MM.1S (cell line): ENCODE measurements around the gene KLF15.

Experiments
- DNase-seq: peaks from one replicate; pipeline ENCODE4 v3.0.0-alpha.2; 2015
- H2AFZ ChIP-seq: fragments of 300-600 bp; sonication (generic); 2 replicates; pipeline ENCODE4 v1.6.0; 2016; ENCODE audit warnings: antibody characterized with exemption, low read length
- H3F3A ChIP-seq: fragments of 300-600 bp; sonication (generic); 2 replicates; pipeline ENCODE4 v1.6.1; 2016; ENCODE audit warnings: mild to moderate bottlenecking, antibody characterized with exemption, low read length, moderate library complexity, mixed read lengths; ENCODE audit not compliant: insufficient read depth
- H3K27ac ChIP-seq: fragments of 300-600 bp; sonication (generic); 2 replicates; pipeline ENCODE4 v1.5.1; 2016; ENCODE audit warnings: mild to moderate bottlenecking, low read length
- H3K27me3 ChIP-seq: fragments of 300-600 bp; sonication (generic); replicated peaks from 2 replicates; pipeline ENCODE4 v1.6.0; 2016; ENCODE audit warnings: low read length; ENCODE audit not compliant: insufficient read depth
- H3K36me3 ChIP-seq: fragments of 300-600 bp; sonication (generic); replicated peaks from 2 replicates; pipeline ENCODE4 v1.6.1; 2016; ENCODE audit warnings: mild to moderate bottlenecking, low read length, mixed read lengths; ENCODE audit not compliant: insufficient read depth
- H3K4me1 ChIP-seq: fragments of 300-600 bp; sonication (generic); 2 replicates; pipeline ENCODE4 v1.6.1; 2016; ENCODE audit warnings: low read length, mixed read lengths
- H3K4me2 ChIP-seq: fragments of 300-600 bp; sonication (generic); 2 replicates; pipeline ENCODE4 v1.6.0; 2016; ENCODE audit warnings: low read depth, low read length
- H3K4me3 ChIP-seq: fragments of 300-600 bp; sonication (generic); 2 replicates; pipeline ENCODE4 v1.5.1; 2016; ENCODE audit warnings: low read length, mixed read lengths
- H3K79me2 ChIP-seq: fragments of 300-600 bp; sonication (generic); 2 replicates; pipeline ENCODE4 v1.6.1; 2016; ENCODE audit warnings: mixed run types, low read length, mixed read lengths
- H3K9ac ChIP-seq: fragments of 300-600 bp; sonication (generic); 2 replicates; pipeline ENCODE4 v1.6.1; 2016; ENCODE audit warnings: low read length, mixed read lengths
- H3K9me2 ChIP-seq: fragments of 300-600 bp; sonication (generic); replicated peaks from 2 replicates; pipeline ENCODE4 v1.6.1; 2016; ENCODE audit warnings: mild to moderate bottlenecking, low read length, mixed read lengths; ENCODE audit not compliant: insufficient read depth
- H3K9me3 ChIP-seq: fragments of 300-600 bp; sonication (generic); replicated peaks from 2 replicates; pipeline ENCODE4 v1.6.1; 2016; ENCODE audit warnings: mild to moderate bottlenecking, low read length, mixed read lengths; ENCODE audit not compliant: insufficient read depth
- H4K20me1 ChIP-seq: fragments of 300-600 bp; sonication (generic); 2 replicates; pipeline ENCODE4 v1.6.1; 2016; ENCODE audit warnings: mild to moderate bottlenecking, low read length, moderate library complexity, mixed read lengths; ENCODE audit not compliant: insufficient read depth
- EZH2 ChIP-seq: fragments of 300-600 bp; sonication (generic); optimal IDR thresholded peaks from 2 replicates; pipeline ENCODE3; 2017; ENCODE audit warnings: low read depth, mild to moderate bottlenecking, antibody characterized with exemption, low read length, mixed read lengths
- EZH2phosphoT487 ChIP-seq: fragments of 300-600 bp; sonication (generic); IDR thresholded peaks from 2 replicates; pipeline ENCODE4 v1.6.1; 2018; ENCODE audit warnings: antibody characterized with exemption, low read length
- TF ChIP-seq, protein P1 (sequence below): fragments of 300-600 bp; sonication (generic); IDR thresholded peaks from 2 replicates; pipeline ENCODE4 v1.5.1; 2016; ENCODE audit warnings: antibody characterized with exemption, low read length, mixed read lengths

The KLF15 gene

DNA sequence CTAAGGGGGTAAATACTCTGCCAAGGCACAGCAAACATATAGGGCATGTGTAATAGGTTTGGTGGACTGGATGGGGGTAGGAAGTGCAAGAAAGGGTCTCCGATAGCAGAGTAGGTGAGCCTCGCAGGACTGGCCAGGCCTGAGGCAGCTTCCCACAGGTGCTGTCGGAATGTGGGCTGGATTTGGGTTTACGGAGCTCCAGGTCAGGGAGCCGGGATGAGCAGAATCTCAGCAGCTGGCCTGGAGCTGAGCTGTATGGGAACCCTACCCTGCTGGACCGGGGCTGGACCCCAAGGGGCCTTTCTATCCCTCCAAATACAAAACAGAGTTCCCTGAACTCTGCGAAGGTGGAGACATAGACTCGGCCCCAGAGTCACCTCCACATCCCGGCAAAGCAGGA is 15.0 kb downstream of the KLF15 start:
- TF ChIP-seq EZH2 (no peak), EZH2phosphoT487 (no peak)
- TF ChIP-seq, protein P1, sequence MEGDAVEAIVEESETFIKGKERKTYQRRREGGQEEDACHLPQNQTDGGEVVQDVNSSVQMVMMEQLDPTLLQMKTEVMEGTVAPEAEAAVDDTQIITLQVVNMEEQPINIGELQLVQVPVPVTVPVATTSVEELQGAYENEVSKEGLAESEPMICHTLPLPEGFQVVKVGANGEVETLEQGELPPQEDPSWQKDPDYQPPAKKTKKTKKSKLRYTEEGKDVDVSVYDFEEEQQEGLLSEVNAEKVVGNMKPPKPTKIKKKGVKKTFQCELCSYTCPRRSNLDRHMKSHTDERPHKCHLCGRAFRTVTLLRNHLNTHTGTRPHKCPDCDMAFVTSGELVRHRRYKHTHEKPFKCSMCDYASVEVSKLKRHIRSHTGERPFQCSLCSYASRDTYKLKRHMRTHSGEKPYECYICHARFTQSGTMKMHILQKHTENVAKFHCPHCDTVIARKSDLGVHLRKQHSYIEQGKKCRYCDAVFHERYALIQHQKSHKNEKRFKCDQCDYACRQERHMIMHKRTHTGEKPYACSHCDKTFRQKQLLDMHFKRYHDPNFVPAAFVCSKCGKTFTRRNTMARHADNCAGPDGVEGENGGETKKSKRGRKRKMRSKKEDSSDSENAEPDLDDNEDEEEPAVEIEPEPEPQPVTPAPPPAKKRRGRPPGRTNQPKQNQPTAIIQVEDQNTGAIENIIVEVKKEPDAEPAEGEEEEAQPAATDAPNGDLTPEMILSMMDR, result no peak
- H4K20me1 ChIP-seq, result no peaks in the 10 kb centered on the region
- no peak overlapping the region for H2AFZ ChIP-seq
- DNase-seq, result no peak
- H3K4me2 ChIP-seq, result no peak overlapping the region
- H3K27ac ChIP-seq, result no peak overlapping the region
- H3K27me3 ChIP-seq, result no peaks in the 10 kb centered on the region
- H3K9me3 ChIP-seq, result no peaks in the 10 kb centered on the region
- H3K4me3 ChIP-seq, result no peak overlapping the region
- H3F3A ChIP-seq, result no peaks in the 10 kb centered on the region
- H3K9me2 ChIP-seq, result no peaks in the 10 kb centered on the region
- no peaks in the 10 kb centered on the region for H3K36me3 ChIP-seq
- H3K4me1 ChIP-seq, result no peaks in the 10 kb centered on the region
- H3K79me2 ChIP-seq, result no peaks in the 10 kb centered on the region
- no peak overlapping the region for H3K9ac ChIP-seq

DNA sequence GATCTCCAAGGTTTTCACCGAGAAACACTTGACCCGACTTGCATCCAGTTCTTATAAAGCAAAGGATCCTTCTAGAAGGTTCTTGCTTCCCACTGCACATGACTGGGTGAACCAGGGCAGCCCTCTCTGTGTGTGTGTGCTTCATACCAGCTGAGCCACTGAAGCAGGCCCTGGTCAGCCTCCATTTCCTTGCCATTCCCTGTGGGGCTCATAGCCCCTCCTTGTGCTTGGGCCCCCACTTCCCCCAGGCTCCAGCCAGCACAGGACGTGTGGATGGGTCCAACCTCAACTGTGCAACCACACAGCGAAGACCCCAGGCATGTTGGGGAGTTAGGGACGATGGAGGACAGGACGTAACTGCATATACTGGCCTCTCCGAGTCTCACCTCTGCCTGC is 15.5 kb downstream of the KLF15 start:
- DNase-seq, result no peak
- Histone ChIP-seq H3K36me3 (no peaks in the 10 kb centered on the region), H2AFZ (no peak overlapping the region), H3K27ac (no peak overlapping the region), H3F3A (no peaks in the 10 kb centered on the region), H3K9ac (no peak overlapping the region), H3K4me1 (no peaks in the 10 kb centered on the region), H3K27me3 (no peaks in the 10 kb centered on the region), H3K9me3 (no peaks in the 10 kb centered on the region), H3K79me2 (no peaks in the 10 kb centered on the region), H3K4me3 (no peak overlapping the region), H3K4me2 (no peak overlapping the region), H4K20me1 (no peaks in the 10 kb centered on the region), H3K9me2 (no peaks in the 10 kb centered on the region)
- TF ChIP-seq EZH2 (no peak), EZH2phosphoT487 (no peak)
- TF ChIP-seq, protein P1, result no peak

DNA sequence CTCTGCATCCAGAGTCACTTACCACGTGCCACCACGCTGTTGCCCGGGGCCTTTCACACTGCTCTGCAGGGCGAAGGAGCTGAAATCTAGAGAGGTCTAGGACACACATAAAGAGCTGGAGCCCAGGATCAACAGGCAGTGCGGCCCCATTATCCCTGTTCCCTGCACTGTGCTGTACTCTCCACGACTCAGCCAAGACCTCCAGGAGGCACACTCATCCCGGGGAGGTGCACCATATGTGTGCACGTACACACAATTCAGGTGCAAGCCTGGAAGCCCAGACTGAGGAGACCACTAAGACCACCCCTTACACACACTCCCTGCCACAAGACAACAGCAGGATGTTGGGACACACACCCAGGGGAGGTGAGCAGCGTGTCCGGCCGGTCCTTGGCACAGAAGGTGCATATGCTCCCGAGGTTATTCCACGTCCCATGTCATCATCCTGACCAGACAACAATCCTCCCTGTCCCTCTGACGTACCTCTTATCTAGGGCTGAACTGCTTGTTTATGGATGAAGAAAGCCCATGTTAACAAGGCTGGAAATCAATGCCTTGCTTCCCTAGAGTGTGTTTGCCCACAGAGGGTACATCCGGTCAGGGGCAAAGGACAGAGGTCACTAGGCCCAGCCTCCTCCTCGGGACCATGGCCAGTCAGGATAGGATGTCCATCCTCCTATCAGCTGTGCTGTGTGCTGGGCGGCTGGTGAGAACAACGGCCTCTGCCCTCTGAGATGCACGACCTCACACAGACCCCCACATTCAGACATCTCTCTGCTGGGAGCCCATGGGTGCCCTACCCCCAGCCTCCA is 16.1 kb downstream of the KLF15 start:
- Histone ChIP-seq H2AFZ (no peak overlapping the region), H3K9ac (no peak overlapping the region), H3K27me3 (no peaks in the 10 kb centered on the region), H3K9me2 (no peaks in the 10 kb centered on the region), H3K4me3 (no peak overlapping the region), H3F3A (no peaks in the 10 kb centered on the region), H3K27ac (no peak overlapping the region), H3K4me1 (no peaks in the 10 kb centered on the region), H3K79me2 (no peaks in the 10 kb centered on the region), H3K4me2 (no peak overlapping the region), H4K20me1 (no peaks in the 10 kb centered on the region), H3K9me3 (no peaks in the 10 kb centered on the region), H3K36me3 (no peaks in the 10 kb centered on the region)
- TF ChIP-seq EZH2 (no peak), EZH2phosphoT487 (no peak)
- TF ChIP-seq, protein P1, result no peak
- no peak for DNase-seq
